Aorta (tissue), 5 donors: Measurements from ENCODE around the gene HPCAL1. TPM values are rescaled to one million over a fixed set of nuclear protein-coding genes. Genes with fewer than 3 reads are reported as not detected.

Experiments
- ATAC-seq: fragments of 200-7000 bp; cut with Tn5 transposase; one replicate; pipeline ENCODE4 v1.9.1; 2022; ENCODE audit warnings: moderate library complexity; ENCODE audit not compliant: low FRiP score
- DNase-seq, 2 donors: peaks; one replicate each; pipeline ENCODE4 v3.0.0-alpha.2; 2020
- H3K27ac ChIP-seq, 2 donors: one replicate each; pipeline ENCODE4 v1.5.1; 2013; ENCODE audit warnings: low read length in 2 of 2, mild to moderate bottlenecking in 2 of 2, moderate library complexity in 2 of 2, control low read depth in 1 of 2, inconsistent platforms in 1 of 2, low read depth in 1 of 2
- H3K27me3 ChIP-seq, 2 donors: one replicate each; pipeline ENCODE4 v1.6.1; 2013; ENCODE audit warnings: control low read depth in 1 of 2, low read length in 1 of 2, mild to moderate bottlenecking in 1 of 2, moderate library complexity in 1 of 2; ENCODE audit not compliant: insufficient read depth in 2 of 2, control insufficient read depth in 1 of 2
- H3K36me3 ChIP-seq, 2 donors: one replicate each; pipeline ENCODE4 v1.6.1; 2013; ENCODE audit warnings: control low read depth in 1 of 2, low read length in 1 of 2, mild to moderate bottlenecking in 1 of 2; ENCODE audit not compliant: insufficient read depth in 2 of 2, control insufficient read depth in 1 of 2
- H3K4me1 ChIP-seq, 2 donors: one replicate each; pipeline ENCODE4 v1.6.1; 2013; ENCODE audit warnings: low read length in 2 of 2, control low read depth in 1 of 2, mild to moderate bottlenecking in 1 of 2, moderate library complexity in 1 of 2; ENCODE audit not compliant: insufficient read depth in 2 of 2, control insufficient read depth in 1 of 2
- H3K4me3 ChIP-seq, 2 donors: one replicate each; pipeline ENCODE4 v1.5.1; 2013; ENCODE audit warnings: low read length in 2 of 2, control low read depth in 1 of 2, mild to moderate bottlenecking in 1 of 2
- H3K9me3 ChIP-seq: one replicate; pipeline ENCODE4 v1.6.1; 2013; ENCODE audit warnings: mild to moderate bottlenecking, low read length; ENCODE audit not compliant: control insufficient read depth
- WGBS, 2 donors: extraction: QIAGEN DNeasy Blood & Tissue Kit; methylation state at CpG; one replicate each; pipeline ENCODE4 v1.1.7; 2013; 5-methylcytosine and 5-hydroxymethylcytosine counted together
- intact Hi-C, 2 donors: fragments of 100-400 bp; cut with DNase I; formaldehyde crosslinking; loops; one replicate each; pipeline versions ENCODE4 v1.14.2 to v1.15.0; 2022
- polyA plus RNA-seq, 2 donors: library from polyadenylated mRNA; stranded (reverse); fragments of 200-250 nt; gene quantifications; one replicate each; pipeline ENCODE4 v1.2.3, GENCODE V29; 2013
- total RNA-seq, 2 donors: library from RNA; stranded (reverse); fragmentation: NEBNext Ultra II Directional; extraction: Animal tissue kit (Norgen Biotek cat#: 25700); gene quantifications; one replicate each; pipeline ENCODE4 v1.2.1, GENCODE V29; 2021
- donor health status: healthy with polysubstance abuse.
- donor health status: Bipolar disorder and iron deficiency.
- donor health status: DM: no; HTN: no; CAD: no.
- donor health status: DM: no; HTN: no; CAD: no.
- donor health status: DM: yes; HTN: yes; CAD: no.

HPCAL1 gene
- total and polyA plus RNA-seq, 4 donors, result 21.4 to 39.9 (median 25.3) TPM

DNA sequence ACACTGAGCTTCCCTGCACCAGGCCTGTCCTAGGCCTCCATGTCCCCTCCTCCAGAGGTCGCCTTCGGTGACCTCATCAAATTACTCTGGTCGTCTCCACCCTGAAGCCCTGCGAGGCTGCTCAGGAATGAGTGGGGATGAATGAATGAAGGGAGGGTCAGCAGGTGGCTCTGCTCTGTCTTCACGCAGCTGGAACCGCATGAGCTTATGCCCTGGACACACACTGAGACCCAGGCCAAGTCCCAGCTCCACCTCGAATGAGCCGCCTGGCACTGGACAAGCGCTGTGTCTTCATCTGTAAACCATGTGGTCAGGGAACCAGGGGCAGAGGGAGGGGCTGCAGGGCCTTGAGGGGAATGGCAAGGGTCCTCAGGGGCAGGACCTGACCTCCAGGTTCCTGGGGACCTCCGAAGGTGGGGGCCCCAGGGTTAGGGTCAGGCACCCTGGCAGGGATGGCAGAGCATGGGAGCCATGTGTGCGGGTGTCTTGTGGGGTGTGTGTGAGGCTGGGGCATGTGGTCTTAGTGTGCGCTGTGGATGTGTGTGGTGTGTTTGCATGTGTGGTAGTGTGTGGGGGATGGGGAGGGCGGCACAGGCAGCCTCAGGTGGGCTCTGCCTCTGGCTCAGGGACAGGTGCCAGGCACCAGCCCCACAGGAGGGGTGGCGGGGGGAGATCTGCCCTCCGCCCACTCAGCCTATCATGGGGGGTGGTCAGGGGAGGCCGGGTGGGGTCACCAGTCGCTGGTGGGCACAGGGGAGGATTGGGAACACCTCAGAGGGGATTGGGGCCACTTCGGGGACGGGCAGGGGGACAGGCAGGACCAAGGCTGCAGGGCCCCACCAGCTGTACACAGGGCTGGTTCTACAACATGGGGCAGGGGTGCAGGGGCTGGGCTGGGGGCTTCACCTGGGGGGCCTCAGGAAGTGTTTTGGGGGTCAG lies 131.5 kb downstream of the HPCAL1 start:
- no peak for ATAC-seq
- WGBS, 2 donors, result 78 to 79% methylated on average over 18 to 19 of the region's 19 CpGs
- Histone ChIP-seq H3K9me3 (no peaks in the 10 kb centered on the region), H3K36me3 (no peaks in the 10 kb centered on the region), H3K4me3 (no peak overlapping the region), H3K27me3 (no peaks in the 10 kb centered on the region), H3K4me1 (no peaks in the 10 kb centered on the region), H3K27ac (no peak overlapping the region)
- intact Hi-C loops, result loop anchor here (2.0 to 5.0 kb wide), 2 partner anchors 309 to 362 kb away; no protein-coding TSS in a partner anchor
- no peak for DNase-seq

DNA sequence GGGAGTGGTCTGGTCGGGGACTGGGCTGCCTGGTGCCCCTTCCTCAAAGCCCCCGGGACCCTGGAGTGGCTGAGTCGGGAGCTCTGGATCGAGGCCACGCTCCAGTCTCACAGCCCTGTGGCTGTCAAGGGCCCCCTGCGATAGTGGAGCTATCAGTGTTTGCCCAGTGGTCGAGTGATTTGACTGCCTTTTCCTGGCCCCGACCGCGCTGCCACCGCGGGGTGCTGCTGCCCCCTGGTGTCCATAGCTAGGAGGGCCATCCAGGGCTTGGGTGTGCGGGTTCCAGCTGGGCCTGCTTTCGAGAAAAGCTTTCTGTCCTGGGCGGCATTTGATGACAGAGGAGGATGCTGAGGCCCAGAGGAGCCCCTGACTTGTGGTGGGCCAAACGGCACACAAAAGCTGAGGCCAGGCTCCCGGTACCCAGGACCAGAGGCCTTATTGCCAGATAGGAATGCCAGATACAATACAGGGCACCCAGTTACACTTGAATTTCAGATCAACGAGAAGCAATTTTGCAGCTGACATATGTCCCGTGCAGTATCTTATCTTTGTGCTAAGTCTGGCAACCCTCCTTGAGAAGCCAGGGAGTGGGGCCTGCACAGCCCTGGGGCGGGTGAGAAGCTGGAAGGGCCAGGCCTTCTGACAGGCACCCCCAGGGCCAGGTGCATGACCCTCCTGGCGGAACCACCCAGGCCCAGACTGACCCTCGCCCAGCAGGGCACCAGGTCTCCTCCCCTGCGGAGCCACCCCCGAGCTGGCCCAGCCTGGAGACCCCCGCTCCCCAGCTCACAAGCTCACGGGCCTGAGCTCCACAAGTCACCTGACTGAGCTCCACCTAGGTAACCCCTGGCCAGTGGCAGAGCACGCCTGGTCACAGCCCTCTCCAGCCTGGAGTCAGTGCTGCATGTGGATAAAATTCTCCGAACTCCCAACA lies 132.4 kb downstream of the HPCAL1 start:
- ATAC-seq (peak; percentile 84), DNase-seq (peak; percentile 81 to 92)
- Histone ChIP-seq H3K9me3 (no peaks in the 10 kb centered on the region), H3K27ac (no peak overlapping the region), H3K4me3 (no peak overlapping the region), H3K36me3 (no peaks in the 10 kb centered on the region), H3K27me3 (no peaks in the 10 kb centered on the region), H3K4me1 (no peaks in the 10 kb centered on the region)
- WGBS, 2 donors, result 37 to 39% methylated on average over 28 of the region's 28 CpGs
- intact Hi-C loops, result loop anchor here (2.0 to 5.0 kb wide), 2 partner anchors 310 to 363 kb away; no protein-coding TSS in a partner anchor

DNA sequence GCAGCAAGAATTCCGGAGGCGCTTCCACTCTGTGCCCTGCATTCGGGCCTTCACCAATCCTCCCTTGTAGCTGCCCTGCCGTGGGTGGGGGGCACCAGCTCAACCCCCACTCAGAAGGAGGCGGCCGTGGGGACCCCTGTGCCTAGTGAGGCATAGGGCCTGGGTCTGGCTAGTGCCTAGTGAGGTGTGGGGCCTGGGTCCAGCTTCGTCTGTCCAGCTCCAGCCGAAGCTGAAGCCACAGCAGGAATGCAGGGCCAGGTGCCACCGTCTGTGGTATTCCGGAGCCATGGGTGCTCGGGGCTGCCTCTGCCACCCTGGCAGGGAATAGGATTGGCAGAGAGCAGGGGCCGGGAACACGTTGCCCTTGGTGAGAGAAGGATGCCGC lies 133.1 kb downstream of the HPCAL1 start:
- Histone ChIP-seq H3K4me3 (no peak overlapping the region), H3K4me1 (no peaks in the 10 kb centered on the region), H3K9me3 (no peaks in the 10 kb centered on the region), H3K36me3 (no peaks in the 10 kb centered on the region), H3K27ac (no peak overlapping the region), H3K27me3 (no peaks in the 10 kb centered on the region)
- DNase-seq (no peak), ATAC-seq (no peak)
- intact Hi-C loops, result loop anchor here (2.0 to 5.0 kb wide), 2 partner anchors 311 to 364 kb away; no protein-coding TSS in a partner anchor
- 85 to 89% methylated on average over 14 of the region's 14 CpGs for WGBS, 2 donors

DNA sequence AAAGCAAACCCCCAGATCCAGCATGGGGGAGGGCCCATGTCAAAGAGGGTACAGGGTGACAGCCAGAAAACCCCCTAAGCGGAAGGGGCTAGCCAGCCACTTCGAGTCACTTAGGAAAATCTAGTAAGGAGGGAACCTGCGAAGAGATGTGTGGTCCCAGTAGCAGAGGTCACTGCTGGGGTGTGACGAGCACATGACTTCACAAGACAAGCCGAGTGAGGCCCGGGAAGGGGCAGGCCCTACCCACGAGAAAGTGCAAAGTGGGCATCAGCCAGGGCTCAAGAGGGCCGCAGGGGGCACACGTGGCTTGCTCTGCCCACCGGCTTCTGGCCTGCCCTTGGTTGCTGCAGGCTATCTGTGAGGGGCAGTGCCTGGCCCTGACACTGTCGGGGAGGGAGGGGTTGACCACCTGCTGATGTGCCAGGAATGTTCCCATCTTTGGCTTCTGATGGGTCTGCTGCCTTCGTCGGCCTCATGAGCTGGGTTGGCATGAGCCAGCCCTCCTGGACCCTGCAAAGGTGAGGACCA lies 133.9 kb downstream of the HPCAL1 start:
- H3K4me3 ChIP-seq, result no peak overlapping the region
- no peaks in the 10 kb centered on the region for H3K4me1 ChIP-seq
- H3K36me3 ChIP-seq, result peaks cover 0 to 3% of the 10 kb centered on the region in 2 donors
- WGBS, 2 donors, result 77 to 84% methylated on average over 12 to 13 of the region's 13 CpGs
- intact Hi-C loops, result loop anchor here in 1 of 2 donors (5.0 kb wide), 1 partner anchor 364 kb away; no protein-coding TSS in a partner anchor
- ATAC-seq, result no peak
- no peak overlapping the region for H3K27ac ChIP-seq
- DNase-seq, result no peak
- no peaks in the 10 kb centered on the region for H3K9me3 ChIP-seq
- H3K27me3 ChIP-seq, result no peaks in the 10 kb centered on the region

DNA sequence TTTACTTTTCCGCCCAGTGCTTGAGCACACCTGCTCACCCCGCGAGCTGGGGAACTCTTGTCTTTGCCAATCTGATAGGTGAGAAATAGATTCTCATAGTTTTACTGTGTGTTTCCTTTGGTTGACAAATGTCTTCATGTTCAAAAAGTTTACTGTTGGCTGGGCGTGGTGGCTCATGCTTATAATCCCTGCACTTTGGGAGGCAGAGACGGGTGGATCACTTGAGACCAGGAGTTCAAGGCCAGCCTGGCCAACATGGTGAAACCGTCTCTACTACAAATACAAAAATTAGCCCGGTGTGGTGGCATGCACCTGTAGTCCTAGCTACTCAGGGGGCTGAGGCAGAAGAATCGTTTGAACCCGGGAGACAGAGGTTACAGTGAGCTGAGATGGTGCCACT lies 135.1 kb downstream of the HPCAL1 start:
- no peak for ATAC-seq
- intact Hi-C loops, result loop anchor here in 1 of 2 donors (5.0 kb wide), 1 partner anchor 366 kb away; no protein-coding TSS in a partner anchor
- H3K4me1 ChIP-seq, result no peaks in the 10 kb centered on the region

DNA sequence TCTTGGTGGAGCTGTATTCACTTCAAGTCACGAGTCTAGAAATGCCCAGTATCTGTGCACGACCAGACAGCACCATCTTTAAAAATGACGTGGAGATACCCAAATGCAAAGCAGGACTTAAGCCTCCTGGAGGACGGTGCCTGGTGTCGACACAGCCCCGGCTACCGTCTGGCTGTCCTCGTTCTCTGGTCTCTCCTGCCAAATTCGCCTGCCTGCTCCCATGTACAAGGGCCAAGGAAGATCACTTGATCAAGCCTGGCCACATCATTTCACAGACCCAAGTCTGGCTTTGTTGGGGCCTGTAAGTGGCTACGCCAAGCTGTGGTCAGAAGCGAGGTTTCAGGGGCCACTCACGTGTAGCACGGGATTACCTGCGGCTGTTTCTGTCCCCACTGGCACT lies 136.0 kb downstream of the HPCAL1 start:
- ATAC-seq, result no peak
- intact Hi-C loops, result loop anchor here in 1 of 2 donors (5.0 kb wide), 1 partner anchor 366 kb away; no protein-coding TSS in a partner anchor

More for the DNA sequence above, 135.1 kb downstream of the HPCAL1 start:
- no peaks in the 10 kb centered on the region for H3K27me3 ChIP-seq
- WGBS, 2 donors, result 87 to 90% methylated on average over 9 of the region's 9 CpGs
- H3K9me3 ChIP-seq, result no peaks in the 10 kb centered on the region
- H3K36me3 ChIP-seq, result peaks cover 2 to 3% of the 10 kb centered on the region in 2 donors
- H3K4me3 ChIP-seq, result no peak overlapping the region
- DNase-seq, result no peak
- no peak overlapping the region for H3K27ac ChIP-seq

DNA sequence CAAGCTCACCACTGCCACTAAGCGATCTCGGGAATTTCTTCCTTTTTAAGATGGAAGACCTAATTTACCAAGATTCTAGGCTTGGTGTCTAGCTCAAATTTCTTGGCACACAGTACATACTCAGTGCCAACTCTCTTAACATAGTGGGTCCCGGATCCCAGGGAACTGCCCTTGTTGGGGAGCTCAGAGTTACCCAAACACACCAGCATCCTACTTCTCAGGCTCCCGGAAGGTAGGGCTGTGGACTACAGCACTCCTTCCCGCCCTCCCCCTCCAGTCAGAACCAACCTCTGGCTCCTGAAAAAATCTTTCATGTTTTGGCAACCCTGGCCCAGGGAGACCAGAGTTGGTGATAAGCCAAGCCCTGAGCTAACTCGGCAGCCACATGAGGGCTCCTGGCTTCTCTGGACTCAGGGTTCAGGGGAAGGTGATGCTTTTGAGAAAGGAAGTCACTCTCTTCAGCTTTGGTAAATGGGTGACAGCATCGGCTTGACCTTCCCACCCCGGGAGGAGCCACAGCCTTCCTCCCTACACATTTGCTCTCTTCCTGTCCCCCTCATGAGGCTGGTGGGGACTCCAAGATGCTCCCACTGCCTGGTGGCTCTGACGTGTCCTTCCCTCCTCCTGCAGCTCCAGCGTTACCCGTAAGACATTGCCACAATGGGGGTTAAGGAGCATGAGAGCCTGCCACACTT lies 136.6 kb downstream of the HPCAL1 start:
- intact Hi-C loops, result loop anchor here in 1 of 2 donors (5.0 kb wide), 1 partner anchor 367 kb away; no protein-coding TSS in a partner anchor
- H3K27ac ChIP-seq, result no peak overlapping the region
- no peaks in the 10 kb centered on the region for H3K4me1 ChIP-seq
- no peak overlapping the region for H3K4me3 ChIP-seq
- WGBS, 2 donors, result 35 to 41% methylated on average over 11 of the region's 11 CpGs
- no peaks in the 10 kb centered on the region for H3K9me3 ChIP-seq
- H3K36me3 ChIP-seq, result peaks cover 2 to 4% of the 10 kb centered on the region in 2 donors
- H3K27me3 ChIP-seq, result no peaks in the 10 kb centered on the region
- no peak for DNase-seq
- no peak for ATAC-seq

More for the DNA sequence above, 136.0 kb downstream of the HPCAL1 start:
- 76 to 79% methylated on average over 14 of the region's 14 CpGs for WGBS, 2 donors
- H3K27ac ChIP-seq, result no peak overlapping the region
- H3K4me1 ChIP-seq, result no peaks in the 10 kb centered on the region
- H3K27me3 ChIP-seq, result no peaks in the 10 kb centered on the region
- peaks cover 2 to 4% of the 10 kb centered on the region in 2 donors for H3K36me3 ChIP-seq
- DNase-seq, result no peak
- no peaks in the 10 kb centered on the region for H3K9me3 ChIP-seq
- H3K4me3 ChIP-seq, result no peak overlapping the region
